B cell (primary cell): ENCODE results near the gene PPP1R3C. TPM values are rescaled to one million over a fixed set of nuclear protein-coding genes. Genes with fewer than 3 reads are reported as not detected.

ENCODE experiments used
- ATAC-seq: fragments of 200-7000 bp; cut with Tn5 transposase; one replicate; pipeline ENCODE4 v1.10.0; 2021; ENCODE audit warnings: low read depth, mild to moderate bottlenecking, moderate number of reproducible peaks, moderate library complexity
- CTCF ChIA-PET: fragments of 350-600 bp; sonication (Branson Sonifier 250); formaldehyde crosslinking; loops from one replicate; lab custom pipeline; 2021; ENCODE audit warnings: antibody characterized with exemption, inconsistent platforms; lab: Charles Lee
- POLR2A ChIA-PET: fragments of 350-600 bp; sonication (Branson Sonifier 250); formaldehyde crosslinking; loops from one replicate; lab custom pipeline; 2021; ENCODE audit warnings: antibody characterized with exemption; lab: Charles Lee
- DNase-seq: peaks from one replicate; pipeline ENCODE4 v3.0.0; 2013
- H2AFZ ChIP-seq: 2 replicates; pipeline ENCODE4 v1.6.1; 2012; ENCODE audit warnings: mild to moderate bottlenecking, low read depth, low read length; ENCODE audit not compliant: insufficient read depth, poor library complexity, severe bottlenecking
- H3K27ac ChIP-seq, 2 donors: 1 replicate in 1 of 2; 2 replicates in 1 of 2; pipeline ENCODE4 v1.5.1; 2012 to 2013; ENCODE audit warnings: low read length in 2 of 2, mild to moderate bottlenecking in 2 of 2, moderate library complexity in 1 of 2
- H3K27me3 ChIP-seq, 4 experiments: fragments of 200-600 bp in 1 of 4; sonication (generic) in 1 of 4; replicated peaks in 1 of 4; 1 replicate in 2 of 4; 2 replicates in 2 of 4; pipeline versions ENCODE4 v1.6.1 to v1.7.0; 2013 to 2016; ENCODE audit warnings: low read length in 3 of 4, mild to moderate bottlenecking in 2 of 4, mixed read lengths in 1 of 4, moderate library complexity in 1 of 4; ENCODE audit not compliant: insufficient read depth in 4 of 4, control insufficient read depth in 3 of 4; ENCODE audit errors: control extremely low read depth in 1 of 4
- H3K36me3 ChIP-seq, 2 experiments: replicated peaks in 1 of 2; 1 replicate in 1 of 2; 2 replicates in 1 of 2; pipeline versions ENCODE4 v1.6.1 to v1.7.1; 2013; ENCODE audit warnings: low read length in 1 of 2; ENCODE audit not compliant: insufficient read depth in 2 of 2, control insufficient read depth in 1 of 2; ENCODE audit errors: control extremely low read depth in 1 of 2, extremely low read depth in 1 of 2
- H3K4me1 ChIP-seq, 2 donors: fragments of 200-600 bp in 1 of 2; sonication (generic) in 1 of 2; 1 replicate in 1 of 2; 2 replicates in 1 of 2; pipeline versions ENCODE4 v1.5.1 to v1.6.1; 2013 to 2017; ENCODE audit warnings: low read length in 2 of 2; ENCODE audit not compliant: control insufficient read depth in 2 of 2, insufficient read depth in 2 of 2
- H3K4me2 ChIP-seq: replicated peaks from 2 replicates; pipeline ENCODE3; 2012; ENCODE audit warnings: mild to moderate bottlenecking, low read depth, low read length; ENCODE audit not compliant: poor library complexity, severe bottlenecking
- H3K4me3 ChIP-seq, 5 experiments: fragments of 200-600 bp in 1 of 5; sonication (generic) in 1 of 5; 1 replicate in 3 of 5; 2 replicates in 2 of 5; pipeline versions ENCODE4 v1.5.1 to v1.7.0; 2011 to 2016; ENCODE audit warnings: low read length in 4 of 5, mild to moderate bottlenecking in 4 of 5, low read depth in 2 of 5, control low read depth in 1 of 5, moderate library complexity in 1 of 5; ENCODE audit not compliant: insufficient read depth in 1 of 5; ENCODE audit errors: control extremely low read depth in 1 of 5, extremely low read depth in 1 of 5
- H3K79me2 ChIP-seq: fragments of 200-600 bp; sonication (generic); one replicate; pipeline ENCODE4 v1.6.0; 2016; ENCODE audit warnings: low read length; ENCODE audit not compliant: control insufficient read depth, insufficient read depth
- H3K9ac ChIP-seq: fragments of 200-600 bp; sonication (generic); 2 replicates; pipeline ENCODE4 v1.6.1; 2017; ENCODE audit warnings: mild to moderate bottlenecking, low read length, moderate library complexity
- H3K9me3 ChIP-seq, 3 donors: one replicate each; pipeline versions ENCODE4 v1.6.1 to v1.7.1; 2013; ENCODE audit warnings: low read length in 2 of 3; ENCODE audit not compliant: control insufficient read depth in 2 of 3, insufficient read depth in 1 of 3; ENCODE audit errors: control extremely low read depth in 1 of 3
- H4K20me1 ChIP-seq: 2 replicates; pipeline ENCODE4 v1.6.0; 2012; ENCODE audit warnings: mild to moderate bottlenecking, low read length; ENCODE audit not compliant: insufficient read depth, control insufficient read depth, poor library complexity, severe bottlenecking
- H3K27ac Mint-ChIP-seq: one replicate; pipeline ENCODE4 v1.8.0; 2021; ENCODE audit warnings: mixed read lengths
- H3K27me3 Mint-ChIP-seq: one replicate; pipeline ENCODE4 v1.8.0; 2021; ENCODE audit warnings: mixed read lengths
- H3K4me1 Mint-ChIP-seq: one replicate; pipeline ENCODE4 v1.8.0; 2021; ENCODE audit warnings: mixed read lengths
- H3K4me3 Mint-ChIP-seq: one replicate; pipeline ENCODE4 v1.8.0; 2021; ENCODE audit warnings: mixed read lengths
- H3K9me3 Mint-ChIP-seq: one replicate; pipeline ENCODE4 v1.8.0; 2022; ENCODE audit warnings: mixed read lengths; ENCODE audit not compliant: insufficient read depth
- EZH2 ChIP-seq: IDR thresholded peaks from 2 replicates; pipeline ENCODE4 v1.6.1; 2012; ENCODE audit warnings: borderline replicate concordance, low read depth, mild to moderate bottlenecking, moderate library complexity, low read length; ENCODE audit not compliant: insufficient read depth, poor library complexity, severe bottlenecking
- WGBS: methylation state at CpG from one replicate; pipeline ENCODE4 v1.1.5; 2013; ENCODE audit warnings: missing lambda C conversion rate; ENCODE audit not compliant: insufficient coverage; 5-methylcytosine and 5-hydroxymethylcytosine counted together
- intact Hi-C: fragments of 100-400 bp; cut with micrococcal nuclease; formaldehyde crosslinking; loops from one replicate; pipeline ENCODE4 v1.10.0; 2022
- polyA plus RNA-seq: library from polyadenylated mRNA; depleted of rRNA; stranded (reverse); fragments of >200 nt; gene quantifications from 2 replicates; pipeline ENCODE4 v1.2.3, GENCODE V29; 2012
- total RNA-seq, 2 donors: library from RNA; stranded (reverse); fragments of 120-200 nt in 1 of 2; gene quantifications; 1 replicate in 1 of 2; 2 replicates in 1 of 2; pipeline versions ENCODE4 v1.2.3 to v1.2.4, GENCODE V29; 2013 to 2022
- TF ChIP-seq, protein P1 (sequence below): fragments of 200-600 bp; IDR thresholded peaks from one replicate; pipeline ENCODE4 v1.8.0; 2022; ENCODE audit warnings: antibody characterized with exemption, mild to moderate bottlenecking

The PPP1R3C gene
- total and polyA plus RNA-seq, 2 donors (not counting 1 experiment from before 2014, with no cell fraction given), result not detected

DNA sequence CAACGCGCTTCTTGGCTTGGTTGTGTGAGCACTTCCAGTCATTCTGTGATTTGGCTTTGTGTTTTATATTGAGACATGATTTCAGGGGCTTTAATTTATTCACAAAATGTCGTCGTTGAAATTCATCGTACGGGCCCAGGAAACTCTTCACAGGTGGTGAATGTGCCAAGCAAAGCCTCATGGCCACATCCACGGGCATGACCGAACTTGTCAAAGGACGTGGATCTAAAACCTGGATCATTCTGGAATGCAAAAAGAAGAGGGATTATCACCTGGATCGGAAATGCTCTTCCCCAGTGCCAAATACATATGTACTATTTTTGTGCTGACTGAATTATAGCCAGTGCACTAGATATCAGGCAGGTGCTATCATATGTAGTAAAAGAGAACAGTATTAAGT, 2.2 kb downstream of the PPP1R3C start:
- no peak for ATAC-seq
- no peak overlapping the region for H3K4me2 ChIP-seq
- H3K27me3 Mint-ChIP-seq, result peaks cover 62% of the 10 kb centered on the region

More for the DNA sequence above, 2.2 kb downstream of the PPP1R3C start:
- H4K20me1 ChIP-seq, result no peaks in the 10 kb centered on the region
- H3K27ac ChIP-seq, result no peak overlapping the region
- H3K9me3 Mint-ChIP-seq, result no peaks in the 10 kb centered on the region
- intact Hi-C loops, result loop anchor here (10.0 kb wide), 2 partner anchors 284 to 716 kb away; no protein-coding TSS in a partner anchor
- no peaks in the 10 kb centered on the region for H3K36me3 ChIP-seq
- TF ChIP-seq, protein P1, sequence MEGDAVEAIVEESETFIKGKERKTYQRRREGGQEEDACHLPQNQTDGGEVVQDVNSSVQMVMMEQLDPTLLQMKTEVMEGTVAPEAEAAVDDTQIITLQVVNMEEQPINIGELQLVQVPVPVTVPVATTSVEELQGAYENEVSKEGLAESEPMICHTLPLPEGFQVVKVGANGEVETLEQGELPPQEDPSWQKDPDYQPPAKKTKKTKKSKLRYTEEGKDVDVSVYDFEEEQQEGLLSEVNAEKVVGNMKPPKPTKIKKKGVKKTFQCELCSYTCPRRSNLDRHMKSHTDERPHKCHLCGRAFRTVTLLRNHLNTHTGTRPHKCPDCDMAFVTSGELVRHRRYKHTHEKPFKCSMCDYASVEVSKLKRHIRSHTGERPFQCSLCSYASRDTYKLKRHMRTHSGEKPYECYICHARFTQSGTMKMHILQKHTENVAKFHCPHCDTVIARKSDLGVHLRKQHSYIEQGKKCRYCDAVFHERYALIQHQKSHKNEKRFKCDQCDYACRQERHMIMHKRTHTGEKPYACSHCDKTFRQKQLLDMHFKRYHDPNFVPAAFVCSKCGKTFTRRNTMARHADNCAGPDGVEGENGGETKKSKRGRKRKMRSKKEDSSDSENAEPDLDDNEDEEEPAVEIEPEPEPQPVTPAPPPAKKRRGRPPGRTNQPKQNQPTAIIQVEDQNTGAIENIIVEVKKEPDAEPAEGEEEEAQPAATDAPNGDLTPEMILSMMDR, result no peak
- no peak for TF ChIP-seq EZH2
- peaks cover 0 to 5% (median 1%) of the 10 kb centered on the region in 3 donors for H3K9me3 ChIP-seq
- H3K4me1 ChIP-seq, result peaks cover 12 to 16% of the 10 kb centered on the region in 2 donors
- H2AFZ ChIP-seq, result no peak overlapping the region
- no peak overlapping the region for H3K4me3 Mint-ChIP-seq
- H3K27ac Mint-ChIP-seq, result no peak overlapping the region
- WGBS, result 96% methylated on average over 6 of the region's 10 CpGs
- DNase-seq, result no peak
- ChIA-PET POLR2A (no interaction called here), CTCF (no interaction called here)
- H3K9ac ChIP-seq, result no peak overlapping the region
- no peak overlapping the region for H3K4me3 ChIP-seq
- peaks cover 17% of the 10 kb centered on the region for H3K4me1 Mint-ChIP-seq
- no peaks in the 10 kb centered on the region for H3K79me2 ChIP-seq
- H3K27me3 ChIP-seq, result peaks cover 0 to 36% (median 16%) of the 10 kb centered on the region in 4 experiments
